Fibroblast of the aortic adventitia (primary cell): ENCODE measurements around the gene LECT2. TPM values are rescaled to one million over a fixed set of nuclear protein-coding genes. Genes with fewer than 3 reads are reported as not detected.
A peak's percentile ranks its signal among the peaks of the same experiment; 100 is the strongest.

ENCODE experiments used
- DNase-seq: peaks from one replicate; pipeline ENCODE4 v3.0.0-alpha.2; 2010; ENCODE audit warnings: low read depth
- H3K4me3 ChIP-seq: 2 replicates; pipeline ENCODE4 v1.5.1; 2011; ENCODE audit warnings: low read depth, mild to moderate bottlenecking, control low read depth, low read length, moderate library complexity
- total RNA-seq: library from RNA; depleted of rRNA; stranded (reverse); fragments of >200 nt; gene quantifications from 2 replicates; pipeline ENCODE4 v1.2.3, GENCODE V29; 2012; ENCODE audit warnings: low replicate concordance
- TF ChIP-seq, protein P1 (sequence below): IDR thresholded peaks from 2 replicates; pipeline ENCODE4 v1.5.1; 2011; ENCODE audit warnings: mild to moderate bottlenecking, low read length, control low read depth, inconsistent platforms; ENCODE audit not compliant: insufficient read depth

Gene LECT2
- total RNA-seq, 1 donor: not detected

- TF ChIP-seq, protein P1, sequence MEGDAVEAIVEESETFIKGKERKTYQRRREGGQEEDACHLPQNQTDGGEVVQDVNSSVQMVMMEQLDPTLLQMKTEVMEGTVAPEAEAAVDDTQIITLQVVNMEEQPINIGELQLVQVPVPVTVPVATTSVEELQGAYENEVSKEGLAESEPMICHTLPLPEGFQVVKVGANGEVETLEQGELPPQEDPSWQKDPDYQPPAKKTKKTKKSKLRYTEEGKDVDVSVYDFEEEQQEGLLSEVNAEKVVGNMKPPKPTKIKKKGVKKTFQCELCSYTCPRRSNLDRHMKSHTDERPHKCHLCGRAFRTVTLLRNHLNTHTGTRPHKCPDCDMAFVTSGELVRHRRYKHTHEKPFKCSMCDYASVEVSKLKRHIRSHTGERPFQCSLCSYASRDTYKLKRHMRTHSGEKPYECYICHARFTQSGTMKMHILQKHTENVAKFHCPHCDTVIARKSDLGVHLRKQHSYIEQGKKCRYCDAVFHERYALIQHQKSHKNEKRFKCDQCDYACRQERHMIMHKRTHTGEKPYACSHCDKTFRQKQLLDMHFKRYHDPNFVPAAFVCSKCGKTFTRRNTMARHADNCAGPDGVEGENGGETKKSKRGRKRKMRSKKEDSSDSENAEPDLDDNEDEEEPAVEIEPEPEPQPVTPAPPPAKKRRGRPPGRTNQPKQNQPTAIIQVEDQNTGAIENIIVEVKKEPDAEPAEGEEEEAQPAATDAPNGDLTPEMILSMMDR: no peak
Observed at GRCh38 chr5:135934939-135935338, 19.8 kb downstream of the LECT2 start.

GRCh38 chr5:135930949-135931295 lies 23.9 kb downstream of the LECT2 start:
- TF ChIP-seq, protein P1: no peak
- no peak for DNase-seq
- H3K4me3 ChIP-seq: peak overlapping the region; percentile 65

More at GRCh38 chr5:135934939-135935338, 19.8 kb downstream of the LECT2 start:
- H3K4me3 ChIP-seq: no peak overlapping the region
- DNase-seq: peak; percentile 54

- H3K4me3 ChIP-seq: peak overlapping the region; percentile 65
- DNase-seq: no peak
- TF ChIP-seq, protein P1: peak; percentile 20
Observed at GRCh38 chr5:135930029-135930948, 24.5 kb downstream of the LECT2 start.

DNA sequence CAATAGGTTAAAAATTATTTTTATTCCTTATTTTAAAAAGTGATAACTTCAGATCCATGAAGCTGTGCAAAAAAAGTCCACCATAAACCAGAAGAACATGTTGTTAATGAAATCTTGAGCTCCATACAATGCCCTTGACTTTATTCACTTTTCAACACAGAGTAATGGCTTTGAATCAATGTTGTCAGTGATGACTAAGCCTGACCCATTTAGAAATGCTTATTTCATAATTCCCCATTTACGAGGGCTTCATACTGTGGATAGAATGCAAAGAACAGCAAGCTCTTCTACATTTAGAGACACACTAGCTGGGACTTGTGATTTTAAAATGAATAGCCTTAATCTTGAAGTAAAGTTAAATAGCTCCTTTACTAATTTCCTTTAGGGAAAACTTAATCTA lies 33.4 kb downstream of the LECT2 start:
- H3K4me3 ChIP-seq: no peak overlapping the region
- DNase-seq: peak; percentile 69
- TF ChIP-seq, protein P1: no peak

GRCh38 chr5:135920199-135920598 lies 34.6 kb downstream of the LECT2 start:
- no peak for DNase-seq
- TF ChIP-seq, protein P1: no peak

DNA sequence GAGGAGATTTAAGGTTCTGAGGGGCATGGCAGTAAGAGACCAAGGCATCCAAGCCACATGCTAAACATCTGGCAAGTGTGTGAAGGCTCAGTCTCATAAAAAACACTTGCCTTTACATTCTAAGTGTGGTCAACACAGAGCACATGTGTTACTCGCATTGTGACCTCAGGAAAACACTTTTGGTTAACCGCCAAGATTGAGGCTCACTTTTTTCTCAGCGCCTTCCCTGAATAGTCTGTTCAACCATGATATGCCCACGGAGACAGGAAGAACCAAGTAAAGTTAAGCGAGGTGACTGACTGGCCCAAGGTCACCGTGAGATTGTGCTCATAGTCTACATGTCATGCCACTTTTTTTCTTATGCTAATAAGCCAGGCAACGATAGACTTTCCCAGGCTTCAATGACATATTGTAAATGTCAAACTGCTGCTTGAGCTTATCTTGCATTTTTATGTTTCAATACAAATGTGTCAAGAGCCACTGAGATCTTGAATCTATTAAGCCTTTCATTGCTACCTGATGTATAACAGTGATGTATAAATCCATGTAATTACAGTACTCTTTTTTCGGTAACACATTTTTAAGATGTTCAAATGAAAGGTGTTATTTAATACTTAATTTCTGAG lies 38.0 kb downstream of the LECT2 start:
- H3K4me3 ChIP-seq: no peak overlapping the region
- TF ChIP-seq, protein P1: no peak
- DNase-seq: no peak

More at GRCh38 chr5:135920199-135920598, 34.6 kb downstream of the LECT2 start:
- no peak overlapping the region for H3K4me3 ChIP-seq
